Jurkat, Clone E6-1 (cell line): Measurements from ENCODE around the gene ZNF148.

Experiments used
- DNase-seq: peaks from one replicate; pipeline ENCODE4 v3.0.0-alpha.2; 2011; ENCODE audit warnings: low read depth, low spot score
- H3K4me3 ChIP-seq: 2 replicates; pipeline ENCODE4 v1.5.1; 2011; ENCODE audit warnings: mild to moderate bottlenecking, low read length, control low read depth, moderate library complexity

The ZNF148 gene

GRCh38 chr3:125309476-125309875 lies 65.6 kb downstream of the ZNF148 start:
- DNase-seq: no peak
- H3K4me3 ChIP-seq: no peak overlapping the region

GRCh38 chr3:125306620-125307019 lies 68.5 kb downstream of the ZNF148 start:
- no peak for DNase-seq
- H3K4me3 ChIP-seq: no peak overlapping the region

GRCh38 chr3:125302932-125303331 lies 72.2 kb downstream of the ZNF148 start:
- no peak for DNase-seq
- no peak overlapping the region for H3K4me3 ChIP-seq

GRCh38 chr3:125300416-125300815 lies 74.7 kb downstream of the ZNF148 start:
- H3K4me3 ChIP-seq: no peak overlapping the region
- no peak for DNase-seq

GRCh38 chr3:125294411-125294810 lies 80.7 kb downstream of the ZNF148 start:
- H3K4me3 ChIP-seq: no peak overlapping the region
- DNase-seq: no peak

GRCh38 chr3:125292015-125292414 lies 83.1 kb downstream of the ZNF148 start:
- DNase-seq: no peak
- H3K4me3 ChIP-seq: no peak overlapping the region

- DNase-seq: no peak
- H3K4me3 ChIP-seq: no peak overlapping the region
Observed at GRCh38 chr3:125289429-125289981, 85.6 kb downstream of the ZNF148 start.

- no peak overlapping the region for H3K4me3 ChIP-seq
- no peak for DNase-seq
Observed at GRCh38 chr3:125287248-125287647, 87.9 kb downstream of the ZNF148 start.

GRCh38 chr3:125281381-125281780 lies 93.7 kb downstream of the ZNF148 start:
- no peak for DNase-seq
- H3K4me3 ChIP-seq: no peak overlapping the region

GRCh38 chr3:125280668-125281361 lies 94.3 kb downstream of the ZNF148 start:
- H3K4me3 ChIP-seq: no peak overlapping the region
- peak; percentile 15 for DNase-seq

GRCh38 chr3:125278155-125278554 lies 97.0 kb downstream of the ZNF148 start:
- no peak overlapping the region for H3K4me3 ChIP-seq
- no peak for DNase-seq

GRCh38 chr3:125271127-125271526 lies 104.0 kb downstream of the ZNF148 start:
- DNase-seq: no peak
- H3K4me3 ChIP-seq: no peak overlapping the region

- no peak overlapping the region for H3K4me3 ChIP-seq
- DNase-seq: no peak
Observed at GRCh38 chr3:125267460-125267859, 107.7 kb downstream of the ZNF148 start.

- DNase-seq: no peak
- H3K4me3 ChIP-seq: no peak overlapping the region
Observed at GRCh38 chr3:125266971-125267370, 108.2 kb downstream of the ZNF148 start.

GRCh38 chr3:125262161-125262560 lies 113.0 kb downstream of the ZNF148 start:
- H3K4me3 ChIP-seq: no peak overlapping the region
- DNase-seq: no peak

GRCh38 chr3:125261031-125261430 lies 114.1 kb downstream of the ZNF148 start:
- H3K4me3 ChIP-seq: no peak overlapping the region
- DNase-seq: no peak

GRCh38 chr3:125260158-125260557 lies 115.0 kb downstream of the ZNF148 start:
- DNase-seq: no peak
- H3K4me3 ChIP-seq: no peak overlapping the region

- no peak for DNase-seq
- H3K4me3 ChIP-seq: no peak overlapping the region
Observed at GRCh38 chr3:125257536-125257935, 117.6 kb downstream of the ZNF148 start.

- no peak overlapping the region for H3K4me3 ChIP-seq
Observed at GRCh38 chr3:125256675-125257074, 118.5 kb downstream of the ZNF148 start.

GRCh38 chr3:125250973-125251372 lies 124.2 kb downstream of the ZNF148 start:
- no peak for DNase-seq
- no peak overlapping the region for H3K4me3 ChIP-seq

More at GRCh38 chr3:125256675-125257074, 118.5 kb downstream of the ZNF148 start:
- DNase-seq: no peak

GRCh38 chr3:125246237-125246636 lies 128.9 kb downstream of the ZNF148 start:
- DNase-seq: no peak
- H3K4me3 ChIP-seq: no peak overlapping the region
